Type B pancreatic cell (in vitro differentiated cells): ENCODE measurements around the gene FAM180B. TPM values are rescaled to one million over a fixed set of nuclear protein-coding genes. Genes with fewer than 3 reads are reported as not detected.

Experiments used
- DNase-seq: peaks from one replicate; pipeline ENCODE4 v3.0.0; 2021; ENCODE audit warnings: mixed read lengths; ENCODE audit not compliant: unreplicated experiment; ENCODE audit errors: extremely low spot score
- H3K27ac Mint-ChIP-seq: 2 replicates; pipeline ENCODE4 v1.8.0; 2021; ENCODE audit warnings: mild to moderate bottlenecking, mixed read lengths
- H3K27me3 Mint-ChIP-seq: 2 replicates; pipeline ENCODE4 v1.8.0; 2021; ENCODE audit warnings: mixed read lengths
- H3K36me3 Mint-ChIP-seq: 2 replicates; pipeline ENCODE4 v1.8.0; 2021; ENCODE audit warnings: mixed read lengths
- H3K4me1 Mint-ChIP-seq: one replicate; pipeline ENCODE4 v1.8.0; 2021; ENCODE audit warnings: mixed read lengths; ENCODE audit not compliant: unreplicated experiment
- H3K4me3 Mint-ChIP-seq: 2 replicates; pipeline ENCODE4 v1.8.0; 2021; ENCODE audit warnings: mild to moderate bottlenecking, mixed read lengths
- H3K9me3 Mint-ChIP-seq: 2 replicates; pipeline ENCODE4 v1.8.0; 2021; ENCODE audit warnings: mixed read lengths
- total RNA-seq: library from RNA; stranded (reverse); gene quantifications from 2 replicates; pipeline ENCODE4 v1.2.1, GENCODE V29; 2021; ENCODE audit warnings: low replicate concordance
- TF ChIP-seq, protein P1 (sequence below): fragments of 200-600 bp; sonication (generic); conservative IDR thresholded peaks from 2 replicates; pipeline ENCODE4 v1.5.0; 2021; ENCODE audit warnings: antibody characterized with exemption, mild to moderate bottlenecking

FAM180B gene
- total RNA-seq, 1 donor from 2014 or later = 0.43 TPM

DNA sequence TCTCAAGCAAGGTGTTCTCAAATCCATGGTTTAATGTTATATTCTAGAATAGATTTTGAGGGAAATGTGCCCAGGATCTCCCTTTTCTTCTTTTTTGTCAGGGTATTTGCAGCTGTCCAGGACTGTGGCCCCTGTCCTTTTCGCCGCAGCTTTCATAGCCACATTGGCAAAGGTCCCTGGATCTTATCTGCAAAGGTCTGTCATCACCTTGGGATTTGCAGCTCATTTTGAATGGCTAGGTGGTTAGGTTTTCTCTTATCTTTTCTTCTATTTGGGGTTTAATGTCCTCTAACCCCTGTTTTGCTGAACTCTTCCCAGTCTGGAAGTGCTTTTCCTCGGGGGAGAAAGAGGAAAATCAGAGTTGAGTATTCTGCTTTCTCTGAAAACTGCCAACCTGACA, 19.4 kb downstream of the FAM180B start:
- TF ChIP-seq, protein P1, sequence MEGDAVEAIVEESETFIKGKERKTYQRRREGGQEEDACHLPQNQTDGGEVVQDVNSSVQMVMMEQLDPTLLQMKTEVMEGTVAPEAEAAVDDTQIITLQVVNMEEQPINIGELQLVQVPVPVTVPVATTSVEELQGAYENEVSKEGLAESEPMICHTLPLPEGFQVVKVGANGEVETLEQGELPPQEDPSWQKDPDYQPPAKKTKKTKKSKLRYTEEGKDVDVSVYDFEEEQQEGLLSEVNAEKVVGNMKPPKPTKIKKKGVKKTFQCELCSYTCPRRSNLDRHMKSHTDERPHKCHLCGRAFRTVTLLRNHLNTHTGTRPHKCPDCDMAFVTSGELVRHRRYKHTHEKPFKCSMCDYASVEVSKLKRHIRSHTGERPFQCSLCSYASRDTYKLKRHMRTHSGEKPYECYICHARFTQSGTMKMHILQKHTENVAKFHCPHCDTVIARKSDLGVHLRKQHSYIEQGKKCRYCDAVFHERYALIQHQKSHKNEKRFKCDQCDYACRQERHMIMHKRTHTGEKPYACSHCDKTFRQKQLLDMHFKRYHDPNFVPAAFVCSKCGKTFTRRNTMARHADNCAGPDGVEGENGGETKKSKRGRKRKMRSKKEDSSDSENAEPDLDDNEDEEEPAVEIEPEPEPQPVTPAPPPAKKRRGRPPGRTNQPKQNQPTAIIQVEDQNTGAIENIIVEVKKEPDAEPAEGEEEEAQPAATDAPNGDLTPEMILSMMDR = no peak
- no peaks in the 10 kb centered on the region for H3K9me3 Mint-ChIP-seq
- H3K36me3 Mint-ChIP-seq = no peaks in the 10 kb centered on the region
- H3K4me1 Mint-ChIP-seq = peaks cover 19% of the 10 kb centered on the region
- DNase-seq = no peak
- no peak overlapping the region for H3K27ac Mint-ChIP-seq
- no peak overlapping the region for H3K4me3 Mint-ChIP-seq
- no peaks in the 10 kb centered on the region for H3K27me3 Mint-ChIP-seq

DNA sequence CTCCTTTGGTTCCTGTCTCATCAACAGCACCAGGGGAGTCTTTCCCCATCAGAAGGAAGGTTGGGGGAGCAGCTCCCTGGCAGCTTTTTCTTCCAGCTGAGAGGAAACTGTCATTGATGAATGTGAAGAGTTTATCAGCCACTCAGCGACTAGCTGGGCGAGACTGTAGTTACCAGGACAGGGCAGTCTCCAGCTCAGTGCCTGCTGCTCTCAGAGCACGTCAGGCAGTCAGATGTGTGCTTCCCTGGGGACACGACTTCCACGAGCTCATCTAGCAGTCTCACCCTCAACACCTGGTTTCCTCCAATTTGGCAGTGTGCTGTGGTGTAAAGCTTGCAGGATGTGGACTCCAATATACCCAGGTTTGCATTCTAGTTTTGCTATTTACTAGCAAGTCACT, 20.3 kb downstream of the FAM180B start:
- TF ChIP-seq, protein P1 = no peak
- DNase-seq = no peak
- Mint-ChIP-seq H3K4me1 (peaks cover 23% of the 10 kb centered on the region), H3K4me3 (no peak overlapping the region), H3K9me3 (no peaks in the 10 kb centered on the region), H3K36me3 (no peaks in the 10 kb centered on the region), H3K27me3 (no peaks in the 10 kb centered on the region), H3K27ac (no peak overlapping the region)

DNA sequence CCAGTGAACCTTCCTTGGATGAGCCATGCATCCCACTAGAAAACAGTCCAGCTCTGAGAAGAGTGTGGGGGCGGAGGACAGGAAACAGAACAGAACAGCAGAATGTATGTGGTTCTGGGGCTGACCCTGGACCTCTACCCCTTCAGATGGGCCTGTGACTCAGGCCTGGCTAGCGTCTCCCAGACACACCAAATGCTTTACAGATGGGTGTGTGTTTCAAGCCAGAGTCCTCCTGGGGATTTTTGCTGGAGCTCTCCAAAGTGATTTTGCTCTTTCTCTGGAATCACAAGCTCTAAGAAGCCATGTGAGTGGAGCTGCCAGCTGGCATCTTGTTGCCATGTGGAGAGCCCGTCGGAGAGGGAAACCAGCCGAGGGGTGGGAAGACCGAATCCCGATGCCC, 20.9 kb downstream of the FAM180B start:
- no peak overlapping the region for H3K27ac Mint-ChIP-seq
- no peak for DNase-seq
- TF ChIP-seq, protein P1 = no peak

DNA sequence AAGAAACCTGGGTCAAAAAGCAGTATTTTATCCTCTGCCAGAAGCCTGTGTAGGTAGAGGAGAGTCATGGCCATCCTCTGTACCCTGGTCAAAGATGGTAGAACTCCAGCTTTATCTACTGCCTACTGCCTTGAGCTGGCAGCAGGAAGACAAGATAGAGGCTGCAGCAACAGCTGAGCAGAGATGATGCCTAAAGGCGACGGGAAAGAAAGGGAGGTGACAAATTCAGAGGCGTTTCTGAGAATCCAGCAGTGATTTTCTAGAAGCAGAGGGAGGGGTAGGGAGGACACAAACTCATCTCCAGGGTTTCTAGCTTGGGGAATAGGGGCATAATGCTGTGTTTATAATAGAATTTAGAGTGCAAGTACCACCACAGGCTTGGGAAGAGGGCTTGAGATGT, 23.2 kb downstream of the FAM180B start:
- no peak overlapping the region for H3K4me3 Mint-ChIP-seq
- H3K27me3 Mint-ChIP-seq = no peaks in the 10 kb centered on the region
- peaks cover 23% of the 10 kb centered on the region for H3K4me1 Mint-ChIP-seq
- H3K36me3 Mint-ChIP-seq = no peaks in the 10 kb centered on the region
- no peak overlapping the region for H3K27ac Mint-ChIP-seq
- no peak for DNase-seq
- TF ChIP-seq, protein P1 = no peak
- H3K9me3 Mint-ChIP-seq = no peaks in the 10 kb centered on the region

More for the DNA sequence above, 20.9 kb downstream of the FAM180B start:
- no peaks in the 10 kb centered on the region for H3K9me3 Mint-ChIP-seq
- no peak overlapping the region for H3K4me3 Mint-ChIP-seq
- no peaks in the 10 kb centered on the region for H3K36me3 Mint-ChIP-seq
- peaks cover 23% of the 10 kb centered on the region for H3K4me1 Mint-ChIP-seq
- H3K27me3 Mint-ChIP-seq = no peaks in the 10 kb centered on the region

DNA sequence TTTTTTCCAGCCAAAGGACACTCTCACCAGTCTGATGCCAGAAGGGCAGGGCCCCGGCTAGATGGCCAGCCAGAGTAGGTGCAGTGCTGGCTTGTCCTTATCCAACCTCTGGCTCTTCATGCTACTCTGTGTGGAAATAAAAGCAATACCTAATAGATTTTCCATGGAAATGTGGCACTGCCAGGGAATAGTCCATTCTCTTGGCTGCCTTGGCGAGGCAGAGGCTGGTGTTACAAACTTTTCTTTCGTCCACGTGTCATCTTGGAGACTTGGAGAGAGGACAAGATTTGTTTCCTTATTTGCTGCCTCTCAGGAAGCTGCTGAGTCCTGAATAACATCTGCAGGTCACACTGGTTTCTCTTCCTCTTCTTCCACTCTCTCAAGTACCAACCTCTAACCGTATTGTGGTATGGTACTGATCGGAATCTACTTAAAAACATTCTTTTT, 24.9 kb downstream of the FAM180B start:
- Mint-ChIP-seq H3K4me3 (no peak overlapping the region), H3K9me3 (no peaks in the 10 kb centered on the region), H3K27ac (no peak overlapping the region), H3K36me3 (no peaks in the 10 kb centered on the region), H3K4me1 (peaks cover 19% of the 10 kb centered on the region), H3K27me3 (no peaks in the 10 kb centered on the region)
- TF ChIP-seq, protein P1 = no peak
- DNase-seq = no peak

DNA sequence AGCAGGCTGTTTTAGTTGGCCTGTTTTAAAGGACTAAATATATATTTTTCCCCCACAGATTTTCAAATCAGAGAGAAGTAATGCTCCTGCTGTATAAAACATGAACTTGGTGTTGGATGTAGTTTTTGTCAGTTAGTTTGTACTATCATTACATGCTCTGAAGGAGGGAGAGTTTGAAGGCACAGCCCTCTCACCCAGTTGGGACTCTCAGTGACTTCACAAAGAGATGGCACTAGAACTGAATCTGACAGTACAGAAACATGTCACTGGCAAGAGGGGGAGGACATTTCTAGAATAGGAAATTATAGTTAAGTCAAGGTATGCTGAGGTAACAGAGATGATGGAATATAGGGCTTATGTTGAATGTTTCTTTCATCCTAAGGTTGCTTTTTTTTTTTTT, 28.8 kb downstream of the FAM180B start:
- no peak for DNase-seq
- Mint-ChIP-seq H3K27ac (no peak overlapping the region), H3K36me3 (peaks cover 4% of the 10 kb centered on the region), H3K27me3 (no peaks in the 10 kb centered on the region), H3K9me3 (no peaks in the 10 kb centered on the region), H3K4me1 (peaks cover 7% of the 10 kb centered on the region), H3K4me3 (no peak overlapping the region)
- TF ChIP-seq, protein P1 = no peak
